Suprapubic skin (tissue), 3 donors: ENCODE data around the gene PPP1R12B.

Source experiments
- CTCF ChIP-seq, 2 donors: fragments of 200-600 bp in 1 of 2; fragments of 450-650 bp in 1 of 2; sonication (generic) in 1 of 2; IDR thresholded peaks; one replicate each; pipeline ENCODE4 v1.5.1; 2016 to 2019; ENCODE audit warnings: antibody characterized with exemption in 2 of 2, mild to moderate bottlenecking in 1 of 2, moderate library complexity in 1 of 2
- POLR2AphosphoS5 ChIP-seq, 3 donors: sonication (generic); formaldehyde crosslinking; IDR thresholded peaks; one replicate each; pipeline ENCODE4 v1.6.1; 2017; ENCODE audit warnings: antibody characterized with exemption in 3 of 3

- no peak for TF ChIP-seq POLR2AphosphoS5 (IDR thresholded peaks at IDR 0.05)
- no peak for TF ChIP-seq CTCF (IDR thresholded peaks at IDR 0.05)
Observed at GRCh38 chr1:202365092-202365815, 16.8 kb downstream of the PPP1R12B start.
